IMR-90 (cell line): ENCODE measurements around the gene CDC34. TPM values are rescaled to one million over a fixed set of nuclear protein-coding genes. Genes with fewer than 3 reads are reported as not detected.

ENCODE experiments used
- ATAC-seq: fragments of 200-7000 bp; cut with Tn5 transposase; 2 replicates; pipeline ENCODE4 v1.9.1; 2020; ENCODE audit warnings: low read depth, mild to moderate bottlenecking, moderate library complexity
- BruUV-seq: library from RNA; stranded (reverse); fragments of 400-500 nt; replicated peaks from 2 replicates; lab custom pipeline; 2021; lab: Mats Ljungman, UMichigan
- CTCF ChIA-PET: fragments of 300-600 bp; formaldehyde crosslinking; extraction: SDS; loops from one replicate; lab custom pipeline; 2021; ENCODE audit warnings: antibody characterized with exemption; lab: Yijun Ruan, JAX
- POLR2A ChIA-PET: fragments of 300-600 bp; sonication (Branson Sonifier 250); formaldehyde crosslinking; loops from one replicate; lab custom pipeline; 2022; ENCODE audit warnings: antibody characterized with exemption; ENCODE audit not compliant: unreplicated experiment; lab: Charles Lee
- DNase-seq: peaks from one replicate; pipeline ENCODE4 v3.0.0; 2013
- H2AFZ ChIP-seq: replicated peaks from 2 replicates; pipeline ENCODE3; 2013; ENCODE audit warnings: low read length, mild to moderate bottlenecking; ENCODE audit not compliant: poor library complexity
- H2AK5ac ChIP-seq: 2 replicates; pipeline ENCODE4 v1.6.1; 2013; ENCODE audit warnings: low read depth, low read length, inconsistent platforms
- H2AK9ac ChIP-seq: replicated peaks from 2 replicates; pipeline ENCODE3; 2013; ENCODE audit warnings: mild to moderate bottlenecking, low read depth, low read length, moderate library complexity; ENCODE audit not compliant: poor library complexity
- H2BK120ac ChIP-seq: 2 replicates; pipeline ENCODE4 v1.6.1; 2013; ENCODE audit warnings: low read depth, low read length, inconsistent platforms
- H2BK15ac ChIP-seq: 3 replicates; pipeline ENCODE4 v1.6.1; 2013; ENCODE audit warnings: low read depth, low read length, inconsistent platforms
- H2BK20ac ChIP-seq: 2 replicates; pipeline ENCODE4 v1.6.1; 2013; ENCODE audit warnings: low read depth, mild to moderate bottlenecking, inconsistent platforms, low read length, moderate library complexity
- H2BK5ac ChIP-seq: 2 replicates; pipeline ENCODE4 v1.6.1; 2013; ENCODE audit warnings: mild to moderate bottlenecking, low read depth, low read length, inconsistent platforms; ENCODE audit not compliant: poor library complexity, severe bottlenecking
- H3K14ac ChIP-seq: replicated peaks from 2 replicates; pipeline ENCODE4 v1.6.1; 2013; ENCODE audit warnings: low read depth, low read length, inconsistent platforms
- H3K18ac ChIP-seq: 2 replicates; pipeline ENCODE4 v1.6.1; 2013; ENCODE audit warnings: low read depth, low read length, control low read depth
- H3K23ac ChIP-seq: 2 replicates; pipeline ENCODE4 v1.6.1; 2013; ENCODE audit warnings: low read depth, low read length, inconsistent platforms
- H3K27ac ChIP-seq: 2 replicates; pipeline ENCODE4 v1.5.1; 2013; ENCODE audit warnings: mild to moderate bottlenecking, control low read depth, low read length; ENCODE audit not compliant: insufficient read depth
- H3K27me3 ChIP-seq: 2 replicates; pipeline ENCODE4 v1.6.1; 2013; ENCODE audit warnings: low read length; ENCODE audit not compliant: control insufficient read depth, insufficient read depth
- H3K36me3 ChIP-seq: 2 replicates; pipeline ENCODE4 v1.6.1; 2013; ENCODE audit warnings: low read length, mixed read lengths; ENCODE audit not compliant: control insufficient read depth, insufficient read depth
- H3K4ac ChIP-seq: 2 replicates; pipeline ENCODE4 v1.6.1; 2013; ENCODE audit warnings: low read depth, low read length, inconsistent platforms
- H3K4me1 ChIP-seq: 2 replicates; pipeline ENCODE4 v1.6.1; 2013; ENCODE audit warnings: low read length, mixed read lengths; ENCODE audit not compliant: control insufficient read depth, insufficient read depth
- H3K4me2 ChIP-seq: 2 replicates; pipeline ENCODE4 v1.6.1; 2013; ENCODE audit warnings: low read depth, mild to moderate bottlenecking, control low read depth, low read length, moderate library complexity
- H3K4me3 ChIP-seq: 2 replicates; pipeline ENCODE4 v1.5.1; 2013; ENCODE audit warnings: low read depth, mild to moderate bottlenecking, control low read depth, low read length, moderate library complexity; ENCODE audit not compliant: insufficient read depth
- H3K56ac ChIP-seq: 2 replicates; pipeline ENCODE4 v1.6.1; 2013; ENCODE audit warnings: low read length, inconsistent platforms; ENCODE audit not compliant: insufficient read depth; ENCODE audit errors: extremely low read depth
- H3K79me1 ChIP-seq, 2 experiments: 2 replicates each; pipeline ENCODE4 v1.6.1; 2013; ENCODE audit warnings: low read length in 2 of 2, inconsistent platforms in 1 of 2, low read depth in 1 of 2
- H3K9ac ChIP-seq: 2 replicates; pipeline ENCODE4 v1.6.1; 2013; ENCODE audit warnings: low read depth, low read length, control low read depth
- H3K9me1 ChIP-seq: 2 replicates; pipeline ENCODE4 v1.6.1; 2013; ENCODE audit warnings: low read length, inconsistent platforms; ENCODE audit not compliant: insufficient read depth
- H3K9me3 ChIP-seq: 2 replicates; pipeline ENCODE4 v1.6.1; 2013; ENCODE audit warnings: low read length; ENCODE audit not compliant: control insufficient read depth, insufficient read depth
- H4K20me1 ChIP-seq: 2 replicates; pipeline ENCODE4 v1.6.1; 2013; ENCODE audit warnings: low read length, inconsistent platforms; ENCODE audit not compliant: insufficient read depth
- H4K5ac ChIP-seq: 2 replicates; pipeline ENCODE4 v1.6.1; 2013; ENCODE audit warnings: mild to moderate bottlenecking, low read depth, low read length, control low read depth
- H4K8ac ChIP-seq, 2 experiments: 2 replicates each; pipeline ENCODE4 v1.6.1; 2013; ENCODE audit warnings: low read depth in 2 of 2, low read length in 2 of 2, control low read depth in 1 of 2, inconsistent platforms in 1 of 2
- H4K91ac ChIP-seq: 2 replicates; pipeline ENCODE4 v1.6.1; 2013; ENCODE audit warnings: low read depth, low read length, inconsistent platforms; ENCODE audit not compliant: insufficient read depth
- BHLHE40 ChIP-seq: fragments of 150-350 bp; IDR thresholded peaks from 2 replicates; pipeline ENCODE4 v1.6.1; 2016; ENCODE audit warnings: mild to moderate bottlenecking, low read depth, low read length
- CEBPB ChIP-seq: IDR thresholded peaks from 2 replicates; pipeline ENCODE4 v1.6.1; 2012; ENCODE audit warnings: low read depth, low read length, improper control_type of control experiment
- WGBS, 2 experiments: methylation state at CpG; one replicate each; pipeline versions ENCODE4 v1.1.5 to v1.1.7; 2013; ENCODE audit warnings: missing lambda C conversion rate in 2 of 2; ENCODE audit not compliant: insufficient read length in 1 of 2; ENCODE audit errors: extremely low coverage in 2 of 2; 5-methylcytosine and 5-hydroxymethylcytosine counted together
- dilution Hi-C: fragments of 300-500 bp; cut with HindIII; formaldehyde crosslinking; loops from one replicate; pipeline ENCODE4 v1.14.3; 2018; ENCODE audit warnings: low sequenced_read_pairs; ENCODE audit not compliant: unreplicated experiment
- in situ Hi-C: fragments of 300-500 bp; cut with MboI; formaldehyde crosslinking; loops from 3 replicates; pipeline ENCODE4 v1.14.3; 2019; ENCODE audit warnings: low sequenced_read_pairs, inconsistent platforms, mixed read lengths
- intact Hi-C: fragments of 100-400 bp; cut with micrococcal nuclease; formaldehyde crosslinking; loops from 2 replicates; pipeline ENCODE4 v1.10.0; 2022
- polyA plus RNA-seq, 3 experiments: library from polyadenylated mRNA; depleted of rRNA; stranded (reverse); fragments of >200 nt; gene quantifications; 2 replicates each; pipeline ENCODE4 v1.2.3, GENCODE V29; 2012; ENCODE audit warnings: low replicate concordance in 1 of 3
- total RNA-seq: library from RNA; depleted of rRNA; stranded (reverse); fragments of >200 nt; gene quantifications from 2 replicates; pipeline ENCODE4 v1.2.3, GENCODE V29; 2012
- TF ChIP-seq, protein P1 (sequence below): fragments of 150-350 bp; IDR thresholded peaks from 2 replicates; pipeline ENCODE4 v1.6.1; 2016; ENCODE audit warnings: low read depth, mild to moderate bottlenecking, low read length, moderate library complexity, borderline replicate concordance

CDC34 gene
- total and polyA plus RNA-seq, 2 of the 4 experiments (the other 2 are of a cell fraction): 35.7 to 68.9 TPM

DNA sequence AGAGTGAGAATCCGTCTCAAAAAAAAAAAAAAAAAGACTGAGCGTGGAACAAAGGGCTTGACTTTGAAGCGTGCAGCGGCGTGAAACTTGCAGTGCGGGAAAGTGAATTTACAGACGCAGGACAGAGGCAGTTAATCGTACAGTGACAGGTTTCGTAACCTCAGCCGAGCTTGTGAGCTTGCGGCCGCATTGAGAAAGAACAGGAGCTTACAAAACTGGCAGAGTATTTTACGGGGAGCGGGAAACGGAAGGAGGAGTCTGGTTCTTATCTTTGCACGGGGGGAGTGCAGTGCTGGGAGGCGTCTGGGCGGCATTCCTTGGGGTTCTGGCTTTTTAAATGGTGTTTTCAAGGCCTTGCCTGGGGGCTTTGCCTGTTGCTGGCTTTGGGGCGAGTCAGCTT lies 34.8 kb downstream of the CDC34 start:
- no peak overlapping the region for H2BK20ac ChIP-seq
- no peak for ATAC-seq

More for the DNA sequence above, 34.8 kb downstream of the CDC34 start:
- Histone ChIP-seq H3K9ac (no peak overlapping the region), H3K56ac (no peak overlapping the region), H3K4me1 (peaks cover 4% of the 10 kb centered on the region; the same call in 1 of the 2 replicates), H4K8ac (no peak overlapping the region), H3K79me1 (peaks cover 0 to 5% of the 10 kb centered on the region in 2 experiments; a peak in 1 of 4 replicates), H3K23ac (no peak overlapping the region), H3K27me3 (no peaks in the 10 kb centered on the region), H3K18ac (no peak overlapping the region), H2AFZ (no peak overlapping the region), H3K4me3 (no peak overlapping the region), H4K5ac (no peak overlapping the region), H3K27ac (no peak overlapping the region), H2BK5ac (no peak overlapping the region), H3K4ac (no peak overlapping the region), H3K9me3 (no peaks in the 10 kb centered on the region), H4K20me1 (no peaks in the 10 kb centered on the region), H2AK9ac (no peak overlapping the region), H4K91ac (no peak overlapping the region), H3K9me1 (0 out of 2 replicates have a peak, but pooled peaks cover 4% of the 10 kb centered on the region), H2AK5ac (no peak overlapping the region), H3K14ac (no peak overlapping the region), H3K36me3 (no peaks in the 10 kb centered on the region), H2BK120ac (no peak overlapping the region), H3K4me2 (no peak overlapping the region), H2BK15ac (no peak overlapping the region)
- peak; percentile 31 for DNase-seq
- no CpG with 5 or more reads among the region's 19 CpGs for WGBS, 2 experiments
- intact Hi-C loops: no loop called here
- ChIA-PET POLR2A (no interaction called here), CTCF (no interaction called here)
- BruUV-seq: no TSS peak
- in situ Hi-C loops: no loop called here
- TF ChIP-seq BHLHE40 (0 out of 2 replicates have a peak, but pooled peaks have one; percentile 9), CEBPB (peak; percentile 10; the same call in 1 of the 2 replicates)
- TF ChIP-seq, protein P1, sequence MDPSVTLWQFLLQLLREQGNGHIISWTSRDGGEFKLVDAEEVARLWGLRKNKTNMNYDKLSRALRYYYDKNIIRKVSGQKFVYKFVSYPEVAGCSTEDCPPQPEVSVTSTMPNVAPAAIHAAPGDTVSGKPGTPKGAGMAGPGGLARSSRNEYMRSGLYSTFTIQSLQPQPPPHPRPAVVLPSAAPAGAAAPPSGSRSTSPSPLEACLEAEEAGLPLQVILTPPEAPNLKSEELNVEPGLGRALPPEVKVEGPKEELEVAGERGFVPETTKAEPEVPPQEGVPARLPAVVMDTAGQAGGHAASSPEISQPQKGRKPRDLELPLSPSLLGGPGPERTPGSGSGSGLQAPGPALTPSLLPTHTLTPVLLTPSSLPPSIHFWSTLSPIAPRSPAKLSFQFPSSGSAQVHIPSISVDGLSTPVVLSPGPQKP: no peak
- dilution Hi-C loops: no loop called here
